Kidney tubule cell (primary cell): ENCODE measurements around the gene RASAL1.
"Not testable (repeated sequence)": the region's sequence is repeated elsewhere in the genome, so short reads cannot be mapped to it uniquely, and the experiment has no call there.

Experiments
- DNase-seq: peaks from one replicate; pipeline ENCODE4 v3.0.0-alpha.2; 2018; ENCODE audit warnings: low spot score

Gene RASAL1

GRCh38 chr12:113142173-113142885 is 6.8 kb upstream of the RASAL1 start:
- DNase-seq = peak; percentile 41

GRCh38 chr12:113141716-113142115 is 6.2 kb upstream of the RASAL1 start:
- not testable (repeated sequence) for DNase-seq

- no peak for DNase-seq
Observed at GRCh38 chr12:113140706-113141105, 5.1 kb upstream of the RASAL1 start.

GRCh38 chr12:113138826-113139225 is 3.3 kb upstream of the RASAL1 start:
- peak; percentile 90 for DNase-seq

- peak; percentile 32 for DNase-seq
Observed at GRCh38 chr12:113137861-113138783, 2.6 kb upstream of the RASAL1 start.

- DNase-seq = peak; percentile 54
Observed at GRCh38 chr12:113136990-113137511, 1.5 kb upstream of the RASAL1 start.

GRCh38 chr12:113136128-113136989 is 798 bp upstream of the RASAL1 start:
- peak; percentile 41 for DNase-seq

- no peak for DNase-seq
Observed at GRCh38 chr12:113134521-113134951, 1.0 kb downstream of the RASAL1 start.

- DNase-seq = no peak
Observed at GRCh38 chr12:113134071-113134470, 1.5 kb downstream of the RASAL1 start.

GRCh38 chr12:113133666-113134065 is 1.9 kb downstream of the RASAL1 start:
- peak; percentile 67 for DNase-seq

- no peak for DNase-seq
Observed at GRCh38 chr12:113133036-113133435, 2.5 kb downstream of the RASAL1 start.

GRCh38 chr12:113131556-113131955 is 4.0 kb downstream of the RASAL1 start:
- peak; percentile 30 for DNase-seq

- peak; percentile 91 for DNase-seq
Observed at GRCh38 chr12:113130457-113131135, 5.0 kb downstream of the RASAL1 start.

- no peak for DNase-seq
Observed at GRCh38 chr12:113129664-113130456, 5.7 kb downstream of the RASAL1 start.

GRCh38 chr12:113128802-113129663 is 6.5 kb downstream of the RASAL1 start:
- DNase-seq = no peak

GRCh38 chr12:113127791-113128199 is 7.8 kb downstream of the RASAL1 start:
- DNase-seq = no peak

- peak; percentile 26 for DNase-seq
Observed at GRCh38 chr12:113120670-113121370, 14.7 kb downstream of the RASAL1 start.

GRCh38 chr12:113119980-113120669 is 15.4 kb downstream of the RASAL1 start:
- DNase-seq = no peak
